Left ventricle myocardium inferior (tissue), 1 donor: ENCODE measurements around the gene SPATA2. TPM values are rescaled to one million over a fixed set of nuclear protein-coding genes. Genes with fewer than 3 reads are reported as not detected.

Experiments
- DNase-seq: peaks from one replicate; pipeline ENCODE4 v3.0.0-alpha.2; 2020
- H3K27ac ChIP-seq: fragments of 200-600 bp; replicated peaks from 2 replicates; pipeline ENCODE4 v1.8.0; 2021
- H3K27me3 ChIP-seq: fragments of 200-600 bp; 2 replicates; pipeline ENCODE4 v1.8.0; 2021; ENCODE audit warnings: low read depth
- H3K36me3 ChIP-seq: fragments of 200-600 bp; 2 replicates; pipeline ENCODE4 v1.8.0; 2021
- H3K4me1 ChIP-seq: fragments of 200-600 bp; 2 replicates; pipeline ENCODE4 v1.8.0; 2021
- H3K4me3 ChIP-seq: fragments of 200-600 bp; 2 replicates; pipeline ENCODE4 v1.8.0; 2021; ENCODE audit warnings: mild to moderate bottlenecking, moderate library complexity
- H3K9me3 ChIP-seq: fragments of 200-600 bp; replicated peaks from 2 replicates; pipeline ENCODE4 v1.8.0; 2021
- CTCF ChIP-seq: fragments of 200-600 bp; IDR thresholded peaks from 2 replicates; pipeline ENCODE4 v1.8.0; 2021; ENCODE audit warnings: antibody characterized with exemption, mild to moderate bottlenecking, borderline replicate concordance
- intact Hi-C: fragments of 100-400 bp; cut with micrococcal nuclease; formaldehyde crosslinking; loops from one replicate; pipeline ENCODE4 v1.11.0; 2022
- total RNA-seq: library from RNA; stranded (reverse); fragmentation: NEBNext Ultra II Directional; extraction: Animal tissue kit (Norgen Biotek cat#: 25700); gene quantifications from one replicate; pipeline ENCODE4 v1.2.1, GENCODE V29; 2021
- donor health status: DM: no; HTN: yes; CAD: no; lungs with severe emphysema.

SPATA2 gene
- total RNA-seq, 1 donor from 2014 or later, result 7.6 TPM

GRCh38 chr20:49936153-49937026, 21.1 kb upstream of the SPATA2 start, which contains the start of gene RNF114:
TSS of gene RNF114 (plus strand) at chr20:49936397. CDS start at chr20:49936413, 16 bp downstream.
- intact Hi-C loops, result no loop called here
- Histone ChIP-seq H3K9me3 (no peaks in the 10 kb centered on the region), H3K36me3 (peaks cover 6% of the 10 kb centered on the region), H3K4me1 (peaks cover 60% of the 10 kb centered on the region), H3K4me3 (peak within 1 kb of the TSS; percentile 77), H3K27ac (peak within 1 kb of the TSS; percentile 89), H3K27me3 (no peaks in the 10 kb centered on the region)
- TF ChIP-seq CTCF, result no peak
- DNase-seq, result peak; percentile 94

- H3K9me3 ChIP-seq, result no peaks in the 10 kb centered on the region
- H3K27me3 ChIP-seq, result no peaks in the 10 kb centered on the region
- no peak for TF ChIP-seq CTCF
- H3K27ac ChIP-seq, result peak overlapping the region; percentile 89
- no peaks in the 10 kb centered on the region for H3K36me3 ChIP-seq
- H3K4me1 ChIP-seq, result peaks cover 54% of the 10 kb centered on the region
- intact Hi-C loops, result no loop called here
- H3K4me3 ChIP-seq, result peak overlapping the region; percentile 77
- no peak for DNase-seq
Measured at GRCh38 chr20:49935746-49936152, 20.4 kb upstream of the SPATA2 start.

GRCh38 chr20:49929142-49929494, 13.8 kb upstream of the SPATA2 start:
- no peak for TF ChIP-seq CTCF
- H3K9me3 ChIP-seq, result no peaks in the 10 kb centered on the region
- intact Hi-C loops, result loop anchor here (10.0 kb wide), 1 partner anchor 314 kb away; no protein-coding TSS in a partner anchor
- no peaks in the 10 kb centered on the region for H3K4me1 ChIP-seq
- H3K4me3 ChIP-seq, result no peak overlapping the region
- H3K36me3 ChIP-seq, result no peaks in the 10 kb centered on the region
- no peak overlapping the region for H3K27ac ChIP-seq
- DNase-seq, result no peak
- no peaks in the 10 kb centered on the region for H3K27me3 ChIP-seq

- no peak overlapping the region for H3K4me3 ChIP-seq
- H3K36me3 ChIP-seq, result no peaks in the 10 kb centered on the region
- no peak overlapping the region for H3K27ac ChIP-seq
- H3K9me3 ChIP-seq, result no peaks in the 10 kb centered on the region
- H3K27me3 ChIP-seq, result no peaks in the 10 kb centered on the region
- peak; percentile 97 for TF ChIP-seq CTCF
- peak; percentile 72 for DNase-seq
- intact Hi-C loops, result loop anchor here (10.0 kb wide), 1 partner anchor 314 kb away; no protein-coding TSS in a partner anchor
- H3K4me1 ChIP-seq, result no peaks in the 10 kb centered on the region
Measured at GRCh38 chr20:49928411-49929141, 13.2 kb upstream of the SPATA2 start.

DNA sequence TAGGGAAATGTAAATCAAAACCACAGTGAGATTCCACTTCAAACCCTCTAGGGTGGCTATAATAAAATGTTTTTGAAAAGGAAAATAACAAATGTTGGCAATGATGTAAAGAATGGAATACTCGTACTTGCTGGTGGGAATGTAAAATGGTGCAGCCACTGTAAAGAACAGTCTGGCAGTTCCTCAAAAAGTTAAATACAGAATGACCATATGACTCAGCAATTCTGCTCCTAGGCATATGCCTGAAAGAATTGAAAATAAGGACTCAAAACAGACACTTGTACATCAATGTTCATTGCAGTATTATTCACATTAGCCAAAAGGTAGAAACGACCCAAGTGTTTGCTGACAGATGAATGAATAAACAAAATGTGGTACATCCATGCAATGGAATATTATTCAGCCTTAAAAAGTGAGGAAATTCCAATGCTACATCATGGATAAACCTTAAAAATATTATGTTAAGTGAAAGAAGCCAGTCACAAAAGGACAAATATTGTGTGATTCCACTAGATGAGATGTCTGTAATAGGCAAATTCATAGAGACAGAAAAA, 10.6 kb upstream of the SPATA2 start:
- H3K9me3 ChIP-seq, result no peaks in the 10 kb centered on the region
- intact Hi-C loops, result loop anchor here (10.0 kb wide), 1 partner anchor 311 kb away; no protein-coding TSS in a partner anchor
- no peak for DNase-seq
- TF ChIP-seq CTCF, result no peak
- no peaks in the 10 kb centered on the region for H3K4me1 ChIP-seq
- H3K27me3 ChIP-seq, result no peaks in the 10 kb centered on the region
- H3K36me3 ChIP-seq, result no peaks in the 10 kb centered on the region
- H3K27ac ChIP-seq, result no peak overlapping the region
- no peak overlapping the region for H3K4me3 ChIP-seq
